Activated T-cell treated with anti-CD3 and anti-CD28 coated beads, Interleukin-2, amount 50 U/mL, for 72 hours (primary cell): Measurements from ENCODE around the gene LTBP1. TPM values are rescaled to one million over a fixed set of nuclear protein-coding genes. Genes with fewer than 3 reads are reported as not detected.

Experiments
- ATAC-seq, 2 donors: fragments of 150-1000 bp; cut with Tn5 transposase; replicated peaks in 1 of 2; 2 replicates each; pipeline ENCODE4 v1.10.0; 2021; ENCODE audit warnings: moderate library complexity in 2 of 2, mild to moderate bottlenecking in 1 of 2
- DNase-seq, 2 donors: peaks; one replicate each; pipeline ENCODE4 v3.0.0; 2021 to 2022; ENCODE audit warnings: mixed read lengths in 1 of 2
- H3K27ac Mint-ChIP-seq: one replicate; pipeline ENCODE4 v1.8.0; 2022; ENCODE audit warnings: mild to moderate bottlenecking, moderate library complexity, mixed read lengths
- H3K27me3 Mint-ChIP-seq: one replicate; pipeline ENCODE4 v1.8.0; 2022; ENCODE audit warnings: low read depth, mixed read lengths
- H3K36me3 Mint-ChIP-seq, 2 donors: one replicate each; pipeline ENCODE4 v1.8.0; 2022; ENCODE audit warnings: mixed read lengths in 2 of 2, mild to moderate bottlenecking in 1 of 2; ENCODE audit not compliant: insufficient read depth in 2 of 2
- H3K4me1 Mint-ChIP-seq: one replicate; pipeline ENCODE4 v1.8.0; 2022; ENCODE audit warnings: low read depth, mixed read lengths
- H3K4me3 Mint-ChIP-seq, 2 donors: one replicate each; pipeline ENCODE4 v1.8.0; 2022; ENCODE audit warnings: mild to moderate bottlenecking in 2 of 2, mixed read lengths in 2 of 2, moderate library complexity in 2 of 2
- H3K9me3 Mint-ChIP-seq, 2 donors: one replicate each; pipeline ENCODE4 v1.8.0; 2022; ENCODE audit warnings: mixed read lengths in 2 of 2
- total RNA-seq, 2 donors: library from RNA; stranded (reverse); gene quantifications; one replicate each; pipeline ENCODE4 v1.2.3, GENCODE V29; 2022

The LTBP1 gene
- total RNA-seq, 2 donors from 2014 or later = 0.50 to 0.67 TPM

GRCh38 chr2:32940316-32940997 is 6.3 kb upstream of the LTBP1 start:
- Mint-ChIP-seq H3K4me3 (no peak overlapping the region), H3K27ac (no peak overlapping the region), H3K4me1 (no peaks in the 10 kb centered on the region)

GRCh38 chr2:32941944-32942690 is 4.6 kb upstream of the LTBP1 start:
- Mint-ChIP-seq H3K4me1 (no peaks in the 10 kb centered on the region), H3K36me3 (no peaks in the 10 kb centered on the region), H3K27ac (no peak overlapping the region), H3K9me3 (peaks cover 0 to 4% of the 10 kb centered on the region in 2 donors), H3K27me3 (peaks cover 27% of the 10 kb centered on the region), H3K4me3 (no peak overlapping the region)
- ATAC-seq (no peak), DNase-seq (no peak)

More at GRCh38 chr2:32940316-32940997, 6.3 kb upstream of the LTBP1 start:
- DNase-seq = no peak
- H3K9me3 Mint-ChIP-seq = peaks cover 0 to 4% of the 10 kb centered on the region in 2 donors
- ATAC-seq = no peak
- no peaks in the 10 kb centered on the region for H3K36me3 Mint-ChIP-seq
- H3K27me3 Mint-ChIP-seq = peaks cover 33% of the 10 kb centered on the region

DNA sequence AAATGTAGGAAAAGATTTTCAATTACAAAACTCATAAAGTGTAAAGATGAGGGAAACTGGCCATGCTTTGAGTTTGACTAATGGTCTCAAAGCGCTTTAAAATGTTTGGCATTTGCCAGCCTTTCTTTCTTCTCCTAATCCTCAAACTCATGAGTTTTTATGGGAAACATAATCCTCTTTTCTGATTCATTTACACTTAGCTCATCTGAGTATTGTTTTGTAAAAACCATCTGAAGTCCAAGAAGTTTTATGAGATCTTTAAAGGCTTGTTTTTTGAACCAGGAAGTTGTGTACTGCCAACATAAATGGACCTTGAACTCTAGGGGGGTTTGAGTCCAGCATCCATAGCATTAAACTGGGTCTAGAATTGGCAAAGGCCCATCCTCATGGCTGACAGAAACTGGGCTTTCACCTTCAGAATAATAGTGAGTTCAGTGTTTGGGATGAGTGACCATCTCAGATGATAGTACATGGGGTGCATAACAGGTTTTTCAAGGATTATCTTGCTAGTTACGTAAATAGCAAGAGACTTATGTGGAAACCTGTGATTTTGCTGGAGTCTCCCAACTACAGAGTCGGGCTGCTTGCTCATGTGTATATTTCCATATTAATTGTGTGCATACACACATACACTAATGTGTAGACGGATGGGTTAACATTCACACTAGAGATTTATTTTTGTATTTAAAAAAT is 3.8 kb upstream of the LTBP1 start:
- H3K9me3 Mint-ChIP-seq = peaks cover 0 to 4% of the 10 kb centered on the region in 2 donors
- no peak for DNase-seq
- H3K27ac Mint-ChIP-seq = no peak overlapping the region
- peaks cover under 1% of the 10 kb centered on the region for H3K4me1 Mint-ChIP-seq
- no peak overlapping the region for H3K4me3 Mint-ChIP-seq
- peaks cover 23% of the 10 kb centered on the region for H3K27me3 Mint-ChIP-seq
- no peak for ATAC-seq
- H3K36me3 Mint-ChIP-seq = no peaks in the 10 kb centered on the region

- Mint-ChIP-seq H3K27me3 (peaks cover 33% of the 10 kb centered on the region), H3K36me3 (peaks cover 0 to 1% of the 10 kb centered on the region in 2 donors), H3K4me1 (peaks cover 6% of the 10 kb centered on the region), H3K27ac (no peak overlapping the region), H3K4me3 (no peak overlapping the region), H3K9me3 (peaks cover 0 to 4% of the 10 kb centered on the region in 2 donors)
- DNase-seq = no peak
- ATAC-seq = no peak
Measured at GRCh38 chr2:32945286-32945685, 1.5 kb upstream of the LTBP1 start.

DNA sequence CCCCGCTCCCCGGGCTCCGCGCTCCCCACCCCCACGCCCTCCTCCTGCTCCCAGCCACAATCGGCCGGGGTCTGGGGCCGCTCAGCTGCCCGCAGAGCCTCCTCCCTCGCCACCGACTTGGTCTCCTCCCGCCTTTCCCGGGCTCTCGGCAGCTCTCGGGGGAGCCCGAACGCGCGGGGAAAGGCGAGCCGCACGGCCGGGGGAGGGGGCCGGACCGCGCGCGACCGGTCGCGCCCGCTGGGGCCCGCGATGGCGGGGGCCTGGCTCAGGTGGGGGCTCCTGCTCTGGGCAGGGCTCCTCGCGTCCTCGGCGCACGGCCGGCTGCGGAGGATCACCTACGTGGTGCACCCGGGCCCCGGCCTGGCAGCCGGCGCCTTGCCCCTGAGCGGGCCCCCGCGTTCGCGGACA is 327 bp downstream of the LTBP1 start:
- Mint-ChIP-seq H3K27me3 (peaks cover 51% of the 10 kb centered on the region), H3K4me3 (peak overlapping the region in 1 of 2 donors; percentile 77), H3K4me1 (peaks cover 6% of the 10 kb centered on the region), H3K36me3 (peaks cover 0 to 1% of the 10 kb centered on the region in 2 donors), H3K27ac (no peak overlapping the region), H3K9me3 (peaks cover 0 to 4% of the 10 kb centered on the region in 2 donors)
- ATAC-seq (peak; percentile 30 to 32), DNase-seq (peak; percentile 14 to 32)

GRCh38 chr2:32947484-32948143 is 861 bp downstream of the LTBP1 start:
- peak; percentile 40 to 50 for DNase-seq
- ATAC-seq = peak; percentile 53 to 59
- Mint-ChIP-seq H3K36me3 (peaks cover 0 to 1% of the 10 kb centered on the region in 2 donors), H3K4me1 (peaks cover 6% of the 10 kb centered on the region), H3K27me3 (peaks cover 55% of the 10 kb centered on the region), H3K27ac (no peak overlapping the region), H3K4me3 (peak overlapping the region; percentile 76 to 81), H3K9me3 (peaks cover 0 to 4% of the 10 kb centered on the region in 2 donors)

GRCh38 chr2:32948266-32948665 is 1.5 kb downstream of the LTBP1 start:
- DNase-seq (no peak), ATAC-seq (no peak)
- Mint-ChIP-seq H3K4me1 (peaks cover 6% of the 10 kb centered on the region), H3K27me3 (peaks cover 55% of the 10 kb centered on the region), H3K9me3 (peaks cover 0 to 4% of the 10 kb centered on the region in 2 donors), H3K4me3 (peak overlapping the region; percentile 67 to 75), H3K36me3 (peaks cover 0 to 1% of the 10 kb centered on the region in 2 donors), H3K27ac (no peak overlapping the region)

GRCh38 chr2:32949260-32949659 is 2.5 kb downstream of the LTBP1 start:
- Mint-ChIP-seq H3K36me3 (peaks cover 0 to 1% of the 10 kb centered on the region in 2 donors), H3K4me1 (peaks cover 6% of the 10 kb centered on the region), H3K27ac (no peak overlapping the region), H3K27me3 (peaks cover 55% of the 10 kb centered on the region), H3K9me3 (peaks cover 0 to 4% of the 10 kb centered on the region in 2 donors), H3K4me3 (no peak overlapping the region)
- DNase-seq = no peak
- ATAC-seq = no peak

DNA sequence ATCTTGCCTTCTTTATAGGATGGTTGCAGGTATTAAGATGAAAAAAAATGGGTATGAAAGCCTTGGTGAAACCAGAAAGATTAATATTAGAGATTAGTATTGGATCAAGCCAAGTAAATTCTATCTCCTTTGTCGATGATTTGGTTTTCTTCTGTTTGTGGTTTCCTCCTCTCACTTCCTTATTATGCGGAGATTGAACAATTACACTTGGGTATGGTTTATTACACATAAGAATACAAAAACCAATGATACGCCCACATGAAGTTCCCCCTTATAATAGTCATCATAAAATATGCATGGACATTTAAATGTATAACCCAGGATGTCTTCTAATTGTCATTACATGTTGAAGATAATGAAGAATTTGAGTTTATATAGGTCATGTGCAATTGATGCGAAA is 4.9 kb downstream of the LTBP1 start:
- no peak overlapping the region for H3K27ac Mint-ChIP-seq
- H3K27me3 Mint-ChIP-seq = peaks cover 44% of the 10 kb centered on the region
- ATAC-seq = no peak
- no peaks in the 10 kb centered on the region for H3K9me3 Mint-ChIP-seq
- DNase-seq = no peak
- H3K4me1 Mint-ChIP-seq = peaks cover 6% of the 10 kb centered on the region
- H3K36me3 Mint-ChIP-seq = peaks cover 0 to 1% of the 10 kb centered on the region in 2 donors
- H3K4me3 Mint-ChIP-seq = no peak overlapping the region

DNA sequence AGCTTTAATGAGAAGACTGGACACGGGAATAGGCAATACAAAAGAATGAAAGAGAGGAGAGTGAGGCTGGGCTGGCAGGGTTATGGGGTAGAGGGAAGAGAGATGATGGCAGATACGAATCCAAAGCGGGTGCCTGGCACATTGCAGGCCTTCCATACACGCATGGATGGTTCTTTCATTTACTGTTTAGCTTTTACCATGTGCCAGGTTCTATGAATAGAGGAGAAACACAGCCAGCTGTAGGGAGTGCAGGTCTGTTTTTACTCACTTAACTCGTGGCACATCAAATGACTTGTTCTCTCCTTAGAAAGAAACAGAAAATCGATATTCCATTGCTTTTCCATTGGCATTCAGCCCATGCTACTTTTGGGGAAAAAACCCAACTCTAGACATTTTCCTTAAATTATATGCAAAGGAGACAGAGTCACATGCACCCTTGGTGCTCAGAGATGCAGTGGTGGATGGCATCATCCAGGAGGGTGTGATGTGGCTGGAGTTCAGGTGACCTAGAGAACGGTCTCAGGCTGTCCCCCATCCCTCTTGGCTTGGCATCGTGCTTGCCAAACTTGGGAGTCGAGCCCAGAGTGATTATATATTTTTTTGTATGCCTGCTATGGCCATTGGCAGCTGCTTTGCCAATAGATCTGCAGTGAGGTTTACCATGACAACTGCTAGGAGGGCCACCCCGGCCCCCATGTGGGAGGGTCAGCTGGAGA is 6.2 kb downstream of the LTBP1 start:
- no peak overlapping the region for H3K4me3 Mint-ChIP-seq
- H3K4me1 Mint-ChIP-seq = peaks cover 5% of the 10 kb centered on the region
- DNase-seq = no peak
- no peaks in the 10 kb centered on the region for H3K9me3 Mint-ChIP-seq
- H3K36me3 Mint-ChIP-seq = peaks cover 0 to 1% of the 10 kb centered on the region in 2 donors
- ATAC-seq = no peak
- peaks cover 43% of the 10 kb centered on the region for H3K27me3 Mint-ChIP-seq
- H3K27ac Mint-ChIP-seq = no peak overlapping the region

DNA sequence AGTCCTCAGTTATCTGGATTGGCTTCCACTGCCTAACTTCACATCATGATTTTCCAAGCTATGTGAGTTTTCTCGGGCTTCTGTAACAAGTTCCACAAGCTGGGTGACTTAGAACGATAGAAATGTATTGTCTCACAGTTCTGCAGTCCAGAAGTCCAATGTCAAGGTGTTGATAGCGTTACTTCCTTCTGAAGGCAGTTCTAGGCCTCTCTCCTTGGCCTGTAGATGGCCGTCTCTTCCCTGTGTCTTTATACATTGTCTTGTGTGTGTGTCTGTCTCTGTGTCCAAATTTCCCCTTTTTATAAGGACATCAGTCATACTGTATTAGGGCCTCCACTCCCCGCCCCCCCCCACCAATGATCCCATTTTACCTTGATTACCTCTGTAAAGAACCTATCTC is 7.5 kb downstream of the LTBP1 start:
- ATAC-seq = no peak
- no peak for DNase-seq
- Mint-ChIP-seq H3K9me3 (no peaks in the 10 kb centered on the region), H3K4me1 (no peaks in the 10 kb centered on the region), H3K27me3 (peaks cover 37% of the 10 kb centered on the region), H3K36me3 (no peaks in the 10 kb centered on the region), H3K27ac (no peak overlapping the region), H3K4me3 (no peak overlapping the region)

GRCh38 chr2:32958821-32959220 is 12.1 kb downstream of the LTBP1 start:
- H3K27me3 Mint-ChIP-seq = peaks cover 11% of the 10 kb centered on the region

More at GRCh38 chr2:32958821-32959220, 12.1 kb downstream of the LTBP1 start:
- no peaks in the 10 kb centered on the region for H3K36me3 Mint-ChIP-seq
- H3K27ac Mint-ChIP-seq = no peak overlapping the region
- DNase-seq (no peak), ATAC-seq (no peak)
- H3K4me3 Mint-ChIP-seq = no peak overlapping the region
- H3K4me1 Mint-ChIP-seq = no peaks in the 10 kb centered on the region
- H3K9me3 Mint-ChIP-seq = no peaks in the 10 kb centered on the region
